Stimulated activated CD8-positive, alpha-beta memory T cell treated with anti-CD3 and anti-CD28 coated beads, Interleukin-12 subunit alpha, Interleukin-12 subunit beta, amount 100 ng/mL, for 4 hours (primary cell): ENCODE results near the gene HEXA.
"Not testable (repeated sequence)": the region's sequence is repeated elsewhere in the genome, so short reads cannot be mapped to it uniquely, and the experiment has no call there.

Experiments
- DNase-seq: peaks from one replicate; pipeline ENCODE4 v3.0.0-alpha.2; 2020; ENCODE audit warnings: low read depth

HEXA gene

GRCh38 chr15:72375846-72376581 lies at the start of gene HEXA:
HEXA (minus strand) TSS chr15:72376014; CDS start chr15:72375972, 42 bp downstream.
- peak; percentile 88 for DNase-seq

- no peak for DNase-seq
These were observed 47.4 kb upstream of the HEXA start for GRCh38 chr15:72423256-72423655.

- DNase-seq: no peak
These were observed 45.7 kb upstream of the HEXA start for GRCh38 chr15:72421484-72421883.

- no peak for DNase-seq
These were observed 44.8 kb upstream of the HEXA start for GRCh38 chr15:72420576-72420975.

GRCh38 chr15:72419768-72420167 lies 44.0 kb upstream of the HEXA start:
- DNase-seq: not testable (repeated sequence)

- no peak for DNase-seq
These were observed 39.5 kb upstream of the HEXA start for GRCh38 chr15:72415304-72415703.

GRCh38 chr15:72413337-72413736 lies 37.5 kb upstream of the HEXA start:
- DNase-seq: not testable (repeated sequence)

- no peak for DNase-seq
These were observed 35.7 kb upstream of the HEXA start for GRCh38 chr15:72411544-72411943.

- no peak for DNase-seq
These were observed 35.3 kb upstream of the HEXA start for GRCh38 chr15:72411111-72411510.

- DNase-seq: no peak
These were observed 31.1 kb upstream of the HEXA start for GRCh38 chr15:72406936-72407335.

GRCh38 chr15:72404841-72405240 lies 29.0 kb upstream of the HEXA start:
- DNase-seq: no peak

GRCh38 chr15:72404356-72404755 lies 28.5 kb upstream of the HEXA start:
- no peak for DNase-seq

- no peak for DNase-seq
These were observed 26.9 kb upstream of the HEXA start for GRCh38 chr15:72402726-72403125.

- no peak for DNase-seq
These were observed 22.8 kb upstream of the HEXA start for GRCh38 chr15:72398648-72399047.

GRCh38 chr15:72397796-72398588 lies 22.2 kb upstream of the HEXA start, which contains the start of gene TMEM202:
TMEM202 (plus strand) TSS chr15:72398305; CDS start chr15:72398327, 22 bp downstream.
- no peak for DNase-seq

GRCh38 chr15:72396331-72396730 lies 20.5 kb upstream of the HEXA start:
- DNase-seq: not testable (repeated sequence)

- no peak for DNase-seq
These were observed 13.4 kb upstream of the HEXA start for GRCh38 chr15:72389231-72389630.

- no peak for DNase-seq
These were observed 11.9 kb upstream of the HEXA start for GRCh38 chr15:72387741-72388140.

GRCh38 chr15:72382146-72382545 lies 6.3 kb upstream of the HEXA start:
- DNase-seq: no peak

GRCh38 chr15:72380743-72381142 lies 4.9 kb upstream of the HEXA start:
- DNase-seq: no peak

- DNase-seq: no peak
These were observed 4.1 kb upstream of the HEXA start for GRCh38 chr15:72379856-72380430.

- not testable (repeated sequence) for DNase-seq
These were observed 3.3 kb upstream of the HEXA start for GRCh38 chr15:72379106-72379505.

GRCh38 chr15:72377331-72377730 lies 1.5 kb upstream of the HEXA start:
- DNase-seq: no peak
